Stomach (tissue), 4 donors: ENCODE data around the gene MED23.

Experiments used
- EP300 ChIP-seq: sonication (generic); formaldehyde crosslinking; IDR thresholded peaks from one replicate; pipeline ENCODE4 v1.6.1; 2017; ENCODE audit warnings: antibody characterized with exemption
- POLR2A ChIP-seq, 4 donors: fragments of 450-650 bp; IDR thresholded peaks; one replicate each; pipeline ENCODE4 v1.6.1; 2016; ENCODE audit warnings: antibody characterized with exemption in 4 of 4, control low read depth in 2 of 4, mild to moderate bottlenecking in 1 of 4, moderate library complexity in 1 of 4
- POLR2AphosphoS5 ChIP-seq, 3 donors: sonication (generic); formaldehyde crosslinking; IDR thresholded peaks; one replicate each; pipeline ENCODE4 v1.6.1; 2016; ENCODE audit warnings: antibody characterized with exemption in 3 of 3
- TF ChIP-seq, protein P1 (sequence below), 7 experiments: fragments of 450-650 bp in 4 of 7; fragments of 200-600 bp in 3 of 7; sonication (generic) in 3 of 7; IDR thresholded peaks; one replicate each; pipeline ENCODE4 v1.5.1; 2016 to 2019; ENCODE audit warnings: antibody characterized with exemption in 7 of 7, control low read depth in 2 of 7, mild to moderate bottlenecking in 1 of 7

DNA sequence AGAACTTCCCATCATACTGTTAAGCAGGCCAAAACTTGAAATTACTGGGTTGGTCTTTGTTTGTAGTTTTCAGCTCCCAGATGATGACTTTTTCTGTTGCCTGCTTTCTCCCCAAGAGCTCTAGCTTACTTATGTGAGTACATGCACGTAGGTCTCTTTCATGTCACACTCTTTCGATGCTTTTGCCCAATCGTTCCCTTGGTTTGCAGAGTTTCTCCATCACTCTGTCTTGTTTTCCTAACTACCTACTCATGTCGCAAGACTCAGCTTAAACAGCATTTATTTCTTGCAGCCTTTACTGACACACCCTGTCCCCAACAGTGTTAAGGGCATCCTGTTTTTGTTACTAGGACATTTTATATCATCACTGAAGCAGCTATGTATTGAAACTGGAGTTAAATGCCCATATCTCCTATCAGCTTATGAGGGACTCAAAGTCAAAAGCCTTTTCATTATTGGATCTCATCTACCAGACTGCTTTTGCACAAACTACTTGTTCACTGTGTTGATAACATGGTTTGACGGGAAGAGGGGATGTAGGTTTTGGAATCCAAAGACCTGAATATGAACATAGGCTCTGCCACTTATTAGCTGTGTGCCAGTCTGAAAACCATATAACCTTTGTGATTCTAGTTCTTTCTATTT, 52.1 kb downstream of the MED23 start:
- TF ChIP-seq, protein P1, sequence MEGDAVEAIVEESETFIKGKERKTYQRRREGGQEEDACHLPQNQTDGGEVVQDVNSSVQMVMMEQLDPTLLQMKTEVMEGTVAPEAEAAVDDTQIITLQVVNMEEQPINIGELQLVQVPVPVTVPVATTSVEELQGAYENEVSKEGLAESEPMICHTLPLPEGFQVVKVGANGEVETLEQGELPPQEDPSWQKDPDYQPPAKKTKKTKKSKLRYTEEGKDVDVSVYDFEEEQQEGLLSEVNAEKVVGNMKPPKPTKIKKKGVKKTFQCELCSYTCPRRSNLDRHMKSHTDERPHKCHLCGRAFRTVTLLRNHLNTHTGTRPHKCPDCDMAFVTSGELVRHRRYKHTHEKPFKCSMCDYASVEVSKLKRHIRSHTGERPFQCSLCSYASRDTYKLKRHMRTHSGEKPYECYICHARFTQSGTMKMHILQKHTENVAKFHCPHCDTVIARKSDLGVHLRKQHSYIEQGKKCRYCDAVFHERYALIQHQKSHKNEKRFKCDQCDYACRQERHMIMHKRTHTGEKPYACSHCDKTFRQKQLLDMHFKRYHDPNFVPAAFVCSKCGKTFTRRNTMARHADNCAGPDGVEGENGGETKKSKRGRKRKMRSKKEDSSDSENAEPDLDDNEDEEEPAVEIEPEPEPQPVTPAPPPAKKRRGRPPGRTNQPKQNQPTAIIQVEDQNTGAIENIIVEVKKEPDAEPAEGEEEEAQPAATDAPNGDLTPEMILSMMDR (IDR thresholded peaks at IDR 0.05), result no peak
- TF ChIP-seq EP300, result no peak
- no peak for TF ChIP-seq POLR2A (IDR thresholded peaks at IDR 0.05)
- no peak for TF ChIP-seq POLR2AphosphoS5 (IDR thresholded peaks at IDR 0.05)
